T47D (cell line): ENCODE measurements around the gene KLRC2.
"Not testable (repeated sequence)": the region's sequence is repeated elsewhere in the genome, so short reads cannot be mapped to it uniquely, and the experiment has no call there.

Experiments used
- DNase-seq, 2 experiments: peaks; one replicate each; pipeline versions ENCODE4 v3.0.0 to v3.0.0-alpha.2; 2011 to 2012; ENCODE audit warnings: low read depth in 1 of 2, low spot score in 1 of 2
- JUND ChIP-seq: IDR thresholded peaks from 2 replicates; pipeline ENCODE4 v1.6.1; 2012; ENCODE audit warnings: low read depth
- in situ Hi-C: cut with HindIII; loops from 2 replicates; pipeline ENCODE4 v1.10.0; 2016; ENCODE audit warnings: low sequenced_read_pairs, low pct_unique_long_range_greater_than_20kb

The KLRC2 gene

GRCh38 chr12:10435816-10436215 is at the start of gene KLRC2:
Gene KLRC2 (minus strand): TSS chr12:10436010. CDS start chr12:10435986, 24 bp downstream.
- in situ Hi-C loops, DNase-seq: not testable (repeated sequence)

DNA sequence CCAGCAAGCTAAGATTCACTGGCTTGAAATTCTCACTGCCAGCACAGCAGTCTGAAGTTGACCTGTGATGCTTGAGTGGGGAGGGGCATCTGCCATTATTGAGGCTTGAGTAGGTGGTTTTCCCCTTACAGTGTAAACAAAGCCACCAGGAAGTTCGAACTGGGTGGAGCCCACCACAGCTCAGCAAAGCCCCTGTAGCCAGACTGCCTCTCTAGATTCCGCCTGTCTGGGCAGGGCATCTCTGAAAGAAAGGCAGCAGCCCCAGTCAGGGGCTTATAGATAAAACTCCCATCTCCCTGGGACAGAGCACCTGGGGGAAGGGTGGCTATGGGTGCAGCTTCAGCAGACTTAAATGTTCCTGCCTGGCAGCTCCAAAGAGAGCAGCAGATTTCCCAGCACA is 46.1 kb upstream of the KLRC2 start:
- DNase-seq, in situ Hi-C loops: not testable (repeated sequence)

DNA sequence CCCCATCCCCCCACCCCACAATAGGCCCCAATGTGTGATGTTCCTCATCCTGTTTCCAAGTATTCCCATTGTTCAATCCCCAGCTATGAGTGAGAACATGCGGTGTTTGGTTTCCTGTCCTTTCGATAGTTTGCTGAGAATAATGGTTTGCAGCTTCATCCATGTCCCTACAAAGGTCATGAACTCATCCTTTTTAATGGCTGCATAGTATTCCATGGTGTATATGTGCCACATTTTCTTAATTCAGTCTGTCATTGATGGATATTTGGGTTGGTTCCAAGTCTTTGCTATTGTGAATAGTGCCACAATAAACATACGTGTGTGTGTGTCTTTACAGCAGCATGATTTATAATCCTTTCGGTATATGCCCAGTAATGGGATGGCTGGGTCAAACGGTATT is 37.0 kb upstream of the KLRC2 start:
- in situ Hi-C loops, DNase-seq: not testable (repeated sequence)

GRCh38 chr12:10469701-10470100 is 33.9 kb upstream of the KLRC2 start:
- DNase-seq, result no peak
- no peak for TF ChIP-seq JUND
- in situ Hi-C loops, result no loop called here

DNA sequence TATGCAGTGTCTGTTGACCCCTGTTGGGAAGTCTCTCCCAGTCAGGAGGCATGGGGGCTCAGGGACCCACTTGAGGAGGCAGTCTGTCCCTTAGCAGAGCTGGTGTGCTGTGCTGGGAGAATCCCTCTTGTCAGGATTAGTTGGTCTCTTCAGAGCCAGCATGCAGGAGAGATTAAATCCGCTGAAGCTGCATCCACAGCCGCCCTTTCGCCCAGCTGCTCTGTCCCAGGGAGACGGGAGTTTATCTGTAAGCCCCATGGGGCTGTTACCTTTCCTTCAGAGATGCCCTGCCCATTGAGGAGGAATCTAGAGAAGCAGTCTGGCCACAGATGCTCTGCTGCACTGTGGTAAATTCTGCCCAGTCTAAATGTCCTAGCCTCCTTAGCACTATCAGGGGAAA is 30.5 kb upstream of the KLRC2 start:
- no peak for DNase-seq
- in situ Hi-C loops, result no loop called here
- TF ChIP-seq JUND, result no peak

- TF ChIP-seq JUND, result no peak
- peak in 1 of 2 experiments; percentile 2 for DNase-seq
- in situ Hi-C loops, result no loop called here
Observed at GRCh38 chr12:10457760-10458159, 21.9 kb upstream of the KLRC2 start.

GRCh38 chr12:10456856-10457255 is 21.0 kb upstream of the KLRC2 start:
- DNase-seq, result no peak
- in situ Hi-C loops, result no loop called here
- TF ChIP-seq JUND, result no peak

GRCh38 chr12:10455766-10456165 is 20.0 kb upstream of the KLRC2 start:
- in situ Hi-C loops, result no loop called here
- TF ChIP-seq JUND, result no peak
- no peak for DNase-seq

DNA sequence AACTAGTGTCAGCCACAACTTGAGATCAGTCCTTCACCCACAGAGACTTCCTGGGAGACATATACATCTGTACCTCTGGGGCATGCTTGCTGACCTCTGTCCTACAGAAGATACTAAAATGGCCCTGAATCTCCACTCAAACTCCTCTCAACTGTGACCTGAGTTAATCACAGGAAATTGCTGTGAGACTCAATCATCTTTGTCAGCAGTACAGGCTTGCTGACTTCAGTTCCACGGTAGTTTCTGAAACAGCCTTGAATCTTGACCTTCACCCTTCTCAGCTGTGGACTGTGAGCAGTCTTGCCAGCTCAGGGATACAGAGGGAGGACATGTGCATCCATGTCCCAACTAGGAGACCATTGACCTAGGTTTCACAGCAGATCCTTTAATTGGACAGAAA is 18.7 kb upstream of the KLRC2 start:
- no peak for DNase-seq
- in situ Hi-C loops, result no loop called here
- TF ChIP-seq JUND, result no peak

- TF ChIP-seq JUND, result no peak
- in situ Hi-C loops, result no loop called here
- DNase-seq, result no peak
Observed at GRCh38 chr12:10453156-10453555, 17.3 kb upstream of the KLRC2 start, which contains the start of gene KLRC1. Gene KLRC1 (minus strand): TSS chr12:10453377. CDS start chr12:10451156, 2,221 bp downstream.

DNA sequence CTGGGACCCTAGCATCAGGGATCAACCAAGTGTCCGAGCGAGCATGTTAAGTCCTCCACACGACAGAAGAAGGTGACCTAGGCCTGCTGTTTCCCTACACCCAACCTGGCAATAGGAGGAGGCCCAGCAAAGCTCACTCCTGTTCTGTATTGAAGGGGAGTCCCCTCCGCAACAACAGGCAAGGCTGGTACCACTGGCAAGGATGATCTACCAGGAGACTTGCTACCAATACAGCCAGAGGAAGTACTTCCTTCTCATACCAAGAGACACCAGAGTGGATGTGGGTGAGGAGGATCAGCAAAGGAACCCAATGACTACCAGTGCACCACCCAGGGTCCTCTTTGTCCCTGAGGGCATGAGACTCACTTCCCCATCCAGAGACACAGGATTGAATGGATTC is 12.4 kb upstream of the KLRC2 start:
- no peak for TF ChIP-seq JUND
- in situ Hi-C loops, result no loop called here
- DNase-seq, result no peak

- DNase-seq, in situ Hi-C loops: not testable (repeated sequence)
Observed at GRCh38 chr12:10446052-10446451, 10.2 kb upstream of the KLRC2 start.

- in situ Hi-C loops, DNase-seq: not testable (repeated sequence)
Observed at GRCh38 chr12:10441144-10441543, 5.3 kb upstream of the KLRC2 start.

- peak in 1 of 2 experiments; percentile 18 for DNase-seq
- in situ Hi-C loops, result not testable (repeated sequence)
Observed at GRCh38 chr12:10439608-10440274, 3.9 kb upstream of the KLRC2 start.

DNA sequence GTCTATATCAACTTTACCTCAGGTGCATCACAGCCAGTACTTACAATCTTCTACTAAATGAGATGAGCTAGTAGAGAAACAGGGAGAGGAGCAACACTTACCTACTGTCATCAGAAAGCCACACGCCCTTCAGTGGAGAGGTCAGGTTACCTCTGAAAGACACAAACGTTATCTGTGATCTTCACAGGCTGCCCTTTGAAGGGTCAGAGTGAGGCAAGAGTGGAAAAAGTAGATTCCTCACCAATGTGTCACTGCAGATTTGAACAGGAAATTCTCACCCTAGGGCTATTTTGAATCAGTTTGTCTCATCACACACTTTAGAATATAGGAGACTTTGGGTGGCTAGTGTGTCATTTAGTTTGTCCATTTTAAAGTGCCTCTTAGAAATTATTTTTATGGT is 1.8 kb upstream of the KLRC2 start:
- DNase-seq, in situ Hi-C loops: not testable (repeated sequence)

- DNase-seq, in situ Hi-C loops: not testable (repeated sequence)
Observed at GRCh38 chr12:10430623-10431022, 5.2 kb downstream of the KLRC2 start.

GRCh38 chr12:10425938-10426337 is 9.9 kb downstream of the KLRC2 start:
- in situ Hi-C loops, DNase-seq: not testable (repeated sequence)

DNA sequence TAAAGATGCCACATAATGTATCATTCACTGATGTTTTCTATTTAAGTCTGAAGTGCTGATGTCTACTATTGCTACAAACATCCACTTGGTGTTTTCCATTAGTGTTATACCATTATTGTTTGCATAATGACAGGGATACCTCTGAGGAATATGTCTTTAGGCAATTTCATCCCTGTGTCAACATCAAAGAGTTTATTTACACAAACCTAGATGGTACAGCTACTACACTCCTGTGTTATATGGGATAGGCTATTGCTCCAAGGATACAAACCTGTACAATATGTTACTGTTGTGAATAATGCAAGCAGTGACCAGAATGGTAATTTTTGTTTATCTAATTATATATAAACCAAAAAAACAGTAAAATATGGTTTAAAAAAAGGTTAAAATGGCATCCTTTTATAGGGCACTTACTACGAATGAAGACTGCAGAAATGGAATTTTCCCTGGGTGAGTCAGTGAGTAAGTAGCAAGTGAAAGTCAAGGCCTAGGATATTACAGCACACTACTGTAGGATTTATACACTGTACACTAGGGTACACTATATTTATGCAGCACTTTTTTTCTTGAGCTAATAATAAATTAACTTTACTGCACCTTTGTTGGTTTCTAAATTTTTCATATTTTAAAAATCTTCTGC is 11.4 kb downstream of the KLRC2 start:
- DNase-seq, in situ Hi-C loops: not testable (repeated sequence)
